K562 (cell line): Measurements from ENCODE around the gene HOXB4. TPM values are rescaled to one million over a fixed set of nuclear protein-coding genes. Genes with fewer than 3 reads are reported as not detected.
A peak's percentile ranks its signal among the peaks of the same experiment; 100 is the strongest.

Experiments used
- ATAC-seq: fragments of 200-7000 bp; cut with Tn5 transposase; 3 replicates; pipeline ENCODE4 v1.9.1; 2020; ENCODE audit warnings: moderate library complexity
- BruUV-seq: library from RNA; stranded (reverse); fragments of 400-500 nt; replicated peaks from 2 replicates; lab custom pipeline; 2021; lab: Mats Ljungman, UMichigan
- CTCF ChIA-PET: fragments of 300-600 bp; formaldehyde crosslinking; extraction: SDS; loops from one replicate; lab custom pipeline; 2021; ENCODE audit warnings: low intra/inter-chr PET ratio; lab: Yijun Ruan, JAX
- POLR2A ChIA-PET: fragments of 300-600, 350-650 bp; sonication (Branson Sonifier 250); formaldehyde crosslinking; extraction: SDS; loops from one replicate; lab custom pipeline; 2021; ENCODE audit warnings: antibody characterized with exemption, inconsistent platforms; lab: Yijun Ruan, JAX
- DNase-seq, 4 experiments: peaks; one replicate each; pipeline versions ENCODE4 v3.0.0 to v3.0.0-alpha.2; 2011 to 2018; ENCODE audit warnings: low spot score in 3 of 4, mixed read lengths in 3 of 4; ENCODE audit errors: extremely low read depth in 1 of 4
- FAIRE-seq: peaks from 2 replicates; lab custom pipeline; 2011; peaks lifted over from hg19 to GRCh38; lab: Jason Lieb, UNC
- H2AFZ ChIP-seq: 2 replicates; pipeline ENCODE4 v1.6.0; 2011; ENCODE audit warnings: low read depth, low read length, control low read depth, inconsistent platforms
- H3K27ac ChIP-seq: fragments of 200-600 bp; 3 replicates; pipeline ENCODE4 v1.8.0; 2011; ENCODE audit warnings: low read depth, mild to moderate bottlenecking, control low read depth, inconsistent platforms, low read length, moderate library complexity, mixed read lengths; ENCODE audit errors: extremely low read depth
- H3K27me3 ChIP-seq, 2 experiments: fragments of 300-600 bp in 1 of 2; 2 replicates in 1 of 2; 3 replicates in 1 of 2; pipeline versions ENCODE4 v1.6.0 to v1.8.0; 2011; ENCODE audit warnings: inconsistent platforms in 2 of 2, low read length in 2 of 2, mild to moderate bottlenecking in 1 of 2, mixed read lengths in 1 of 2, moderate library complexity in 1 of 2; ENCODE audit not compliant: control insufficient read depth in 2 of 2, insufficient read depth in 2 of 2
- H3K36me3 ChIP-seq: fragments of 300-600 bp; 3 replicates; pipeline ENCODE4 v1.8.0; 2011; ENCODE audit warnings: mild to moderate bottlenecking, low read length, inconsistent platforms; ENCODE audit not compliant: control insufficient read depth, insufficient read depth
- H3K4me1 ChIP-seq, 2 experiments: fragments of 200-600 bp in 1 of 2; replicated peaks in 1 of 2; 2 replicates in 1 of 2; 3 replicates in 1 of 2; pipeline versions ENCODE4 v1.5.1 to v1.8.0; 2011; ENCODE audit warnings: inconsistent platforms in 2 of 2, low read length in 2 of 2, mild to moderate bottlenecking in 1 of 2, mixed read lengths in 1 of 2, moderate library complexity in 1 of 2; ENCODE audit not compliant: control insufficient read depth in 2 of 2, insufficient read depth in 2 of 2
- H3K4me2 ChIP-seq: 2 replicates; pipeline ENCODE4 v1.6.1; 2011; ENCODE audit warnings: low read length, control low read depth, inconsistent platforms, mixed read lengths; ENCODE audit not compliant: insufficient read depth
- H3K4me3 ChIP-seq: fragments of 200-600 bp; sonication (generic), shearing (Covaris generic); 2 replicates; pipeline ENCODE4 v1.5.1; 2016; ENCODE audit warnings: control low read depth, inconsistent platforms
- H3K79me2 ChIP-seq: fragments of 200-600 bp; 3 replicates; pipeline ENCODE4 v1.8.0; 2011; ENCODE audit warnings: low read length, inconsistent platforms; ENCODE audit not compliant: control insufficient read depth, insufficient read depth
- H3K9ac ChIP-seq, 2 experiments: 2 replicates each; pipeline versions ENCODE4 v1.6.0 to v1.6.1; 2011; ENCODE audit warnings: low read depth in 2 of 2, low read length in 2 of 2, control low read depth in 1 of 2, inconsistent platforms in 1 of 2, mild to moderate bottlenecking in 1 of 2, mixed read lengths in 1 of 2; ENCODE audit not compliant: insufficient read depth in 1 of 2
- H3K9me1 ChIP-seq: one replicate; pipeline ENCODE4 v1.6.0; 2011; ENCODE audit warnings: inconsistent platforms, mild to moderate bottlenecking, low read length, moderate library complexity; ENCODE audit not compliant: control insufficient read depth, insufficient read depth
- H3K9me3 ChIP-seq: replicated peaks from 2 replicates; pipeline ENCODE4 v1.5.1; 2011; ENCODE audit warnings: low read depth, low read length, inconsistent platforms; ENCODE audit not compliant: control insufficient read depth, insufficient read depth
- H4K20me1 ChIP-seq: replicated peaks from 2 replicates; pipeline ENCODE4 v1.6.1; 2011; ENCODE audit warnings: low read length, inconsistent platforms, mixed read lengths; ENCODE audit not compliant: control insufficient read depth, insufficient read depth
- EWSR1 ChIP-seq: fragments of 450-650 bp; IDR thresholded peaks from 2 replicates; pipeline ENCODE4 v1.6.1; 2018; ENCODE audit warnings: borderline replicate concordance, mild to moderate bottlenecking, low read depth, moderate library complexity; ENCODE audit not compliant: partially characterized antibody
- GTF2E2 ChIP-seq: fragments of 200-800 bp; sonication (Bioruptor generic); IDR thresholded peaks from 2 replicates; pipeline ENCODE4 v1.6.1; 2016; ENCODE audit warnings: missing genetic modification characterization, missing compliant biosample characterization
- HDAC8 ChIP-seq: fragments of 450-650 bp; IDR thresholded peaks from 2 replicates; pipeline ENCODE4 v1.6.1; 2016; ENCODE audit warnings: mild to moderate bottlenecking, missing genetic modification characterization, moderate library complexity, missing compliant biosample characterization
- MAFG ChIP-seq: fragments of 450-650 bp; conservative IDR thresholded peaks from 2 replicates; pipeline ENCODE4 v1.6.1; 2016; ENCODE audit warnings: missing genetic modification characterization, missing compliant biosample characterization
- MEIS2 ChIP-seq: fragments of 450-650 bp; IDR thresholded peaks from 2 replicates; pipeline ENCODE4 v1.6.1; 2014; ENCODE audit warnings: mild to moderate bottlenecking; ENCODE audit not compliant: partially characterized antibody
- MYC ChIP-seq, 2 experiments: fragments of 250-450 bp in 1 of 2; sonication (Bioruptor Pico) in 1 of 2; IDR thresholded peaks; 2 replicates each; pipeline versions ENCODE4 v1.5.1 to v1.6.1; 2012 to 2021; ENCODE audit warnings: low read depth in 2 of 2, borderline replicate concordance in 1 of 2, improper control_type of control experiment in 1 of 2, low read length in 1 of 2, mild to moderate bottlenecking in 1 of 2, moderate library complexity in 1 of 2
- POLR2AphosphoS5 ChIP-seq: IDR thresholded peaks from 2 replicates; pipeline ENCODE4 v1.6.1; 2011; ENCODE audit warnings: mild to moderate bottlenecking, low read depth, low read length, moderate library complexity; ENCODE audit not compliant: control insufficient read depth, insufficient read depth
- PTRF ChIP-seq: fragments of 450-650 bp; IDR thresholded peaks from 2 replicates; pipeline ENCODE4 v1.6.1; 2016; ENCODE audit warnings: mild to moderate bottlenecking, missing genetic modification characterization, missing compliant biosample characterization
- RBM15 ChIP-seq: fragments of 200-400 bp; formaldehyde crosslinking; IDR thresholded peaks from 2 replicates; pipeline ENCODE4 v1.6.1; 2018; ENCODE audit warnings: mild to moderate bottlenecking, low read length, moderate library complexity; ENCODE audit not compliant: insufficient read depth
- RBM25 ChIP-seq: fragments of 200-400 bp; formaldehyde crosslinking; IDR thresholded peaks from 2 replicates; pipeline ENCODE4 v1.6.1; 2018; ENCODE audit warnings: low read length, low read depth, moderate library complexity; ENCODE audit not compliant: severe bottlenecking
- ZNF586 ChIP-seq: fragments of 450-650 bp; formaldehyde crosslinking; conservative IDR thresholded peaks from 2 replicates; pipeline ENCODE4 v1.4.0; 2020; ENCODE audit warnings: mild to moderate bottlenecking, moderate library complexity
- whole genome bisulfite sequencing: fragments of 100-300 bp; shearing (Covaris generic); methylation state at CpG from one replicate; pipeline ENCODE4 v1.1.6; 2016; ENCODE audit warnings: low coverage, mixed read lengths; ENCODE audit not compliant: insufficient coverage; ENCODE audit errors: missing lambda C conversion rate; 5-methylcytosine and 5-hydroxymethylcytosine counted together
- in situ Hi-C: fragments of 300-500 bp; cut with MboI; formaldehyde crosslinking; loops from 4 replicates; pipeline ENCODE4 v1.15.0; 2018; ENCODE audit warnings: inconsistent platforms, mixed read lengths
- intact Hi-C: fragments of 100-400 bp; cut with micrococcal nuclease; formaldehyde crosslinking; loops from 2 replicates; pipeline ENCODE4 v1.14.2; 2022
- polyA plus RNA-seq, 8 experiments: library from polyadenylated mRNA; depleted of rRNA in 4 of 8; stranded (reverse) in 5 of 8; unstranded in 3 of 8; fragments of >200 nt; fragmentation: Nextera tagmentation in 2 of 8; fragmentation: Illumina TruSeq in 1 of 8; extraction: Ambion mirVana in 2 of 8; extraction: Trizol in 1 of 8; gene quantifications; 2 replicates each; pipeline versions ENCODE4 v1.2.1 to v1.2.3, GENCODE V29; 2011 to 2014; ENCODE audit warnings: inconsistent platforms in 1 of 8, missing spikeins in 1 of 8
- total RNA-seq, 7 experiments: library from RNA; depleted of rRNA in 6 of 7; stranded (reverse); fragments of >200 nt in 6 of 7; fragmentation: Illumina TruSeq in 2 of 7; extraction: Trizol in 2 of 7; gene quantifications; 2 replicates each; pipeline versions ENCODE4 v1.2.1 to v1.2.3, GENCODE V29; 2011 to 2021; ENCODE audit warnings: low replicate concordance in 1 of 7
- TF ChIP-seq, protein P1 (sequence below): IDR thresholded peaks from 2 replicates; pipeline ENCODE4 v1.6.1; 2011; ENCODE audit warnings: borderline replicate concordance, low read depth, mild to moderate bottlenecking, moderate library complexity, low read length; ENCODE audit not compliant: insufficient read depth, poor library complexity, severe bottlenecking
- TF ChIP-seq, protein P2 (sequence below), 3 experiments: IDR thresholded peaks in 2 of 3; conservative IDR thresholded peaks in 1 of 3; 2 replicates each; pipeline ENCODE4 v1.5.1; 2011 to 2012; ENCODE audit warnings: low read length in 3 of 3, mild to moderate bottlenecking in 3 of 3, control low read depth in 2 of 3, improper control_type of control experiment in 1 of 3, inconsistent platforms in 1 of 3, low read depth in 1 of 3, mixed read lengths in 1 of 3, moderate library complexity in 1 of 3; ENCODE audit not compliant: insufficient read depth in 2 of 3

Gene HOXB4
- total and polyA plus RNA-seq, 9 of the 15 experiments (the other 6 are each of a cell fraction or from before 2014, with no cell fraction given), result 1.6 to 34.9 (median 14.9) TPM

- peaks cover 71% of the 10 kb centered on the region for H3K79me2 ChIP-seq
- peak overlapping the region; percentile 10; the same call in 1 of the 3 replicates for H3K27ac ChIP-seq
- no TSS peak for BruUV-seq
- H3K9me1 ChIP-seq, result no peaks in the 10 kb centered on the region
- H3K9ac ChIP-seq, result no peak overlapping the region; a peak in 1 of 4 replicates
- no peaks in the 10 kb centered on the region for H3K27me3 ChIP-seq
- H3K9me3 ChIP-seq, result no peaks in the 10 kb centered on the region
- ChIA-PET POLR2A (interaction anchor here (0.6 to 2.5 kb wide), 6 partner anchors 9 to 299 kb away, joined by 3 to 8 read pairs (median 3); no protein-coding TSS in a partner anchor), CTCF (no interaction called here)
- in situ Hi-C loops, result no loop called here
- no peak overlapping the region for H3K4me2 ChIP-seq
- H4K20me1 ChIP-seq, result no peaks in the 10 kb centered on the region
- intact Hi-C loops, result loop anchor here (2.0 kb wide), 1 partner anchor 49 kb away; no protein-coding TSS in a partner anchor
- H2AFZ ChIP-seq, result no peak overlapping the region
- H3K36me3 ChIP-seq, result peaks cover 59% of the 10 kb centered on the region; the same call in 2 of the 3 replicates
- peaks cover 37 to 61% of the 10 kb centered on the region in 2 experiments for H3K4me1 ChIP-seq
- no peak overlapping the region for H3K4me3 ChIP-seq
- WGBS, result 90% methylated on average over 14 of the region's 18 CpGs
- FAIRE-seq (no peak), DNase-seq (peak in 1 of 4 experiments; percentile 32), ATAC-seq (no peak)
- TF ChIP-seq, protein P1, sequence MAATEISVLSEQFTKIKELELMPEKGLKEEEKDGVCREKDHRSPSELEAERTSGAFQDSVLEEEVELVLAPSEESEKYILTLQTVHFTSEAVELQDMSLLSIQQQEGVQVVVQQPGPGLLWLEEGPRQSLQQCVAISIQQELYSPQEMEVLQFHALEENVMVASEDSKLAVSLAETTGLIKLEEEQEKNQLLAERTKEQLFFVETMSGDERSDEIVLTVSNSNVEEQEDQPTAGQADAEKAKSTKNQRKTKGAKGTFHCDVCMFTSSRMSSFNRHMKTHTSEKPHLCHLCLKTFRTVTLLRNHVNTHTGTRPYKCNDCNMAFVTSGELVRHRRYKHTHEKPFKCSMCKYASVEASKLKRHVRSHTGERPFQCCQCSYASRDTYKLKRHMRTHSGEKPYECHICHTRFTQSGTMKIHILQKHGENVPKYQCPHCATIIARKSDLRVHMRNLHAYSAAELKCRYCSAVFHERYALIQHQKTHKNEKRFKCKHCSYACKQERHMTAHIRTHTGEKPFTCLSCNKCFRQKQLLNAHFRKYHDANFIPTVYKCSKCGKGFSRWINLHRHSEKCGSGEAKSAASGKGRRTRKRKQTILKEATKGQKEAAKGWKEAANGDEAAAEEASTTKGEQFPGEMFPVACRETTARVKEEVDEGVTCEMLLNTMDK, result peak; percentile 48
- TF ChIP-seq MEIS2 (no peak), MYC (IDR thresholded peaks at IDR 0.05; ENCODE audit: low read depth, low read length) (no peak), MYC (CRISPR knock-in tag; IDR thresholded peaks at IDR 0.05; ENCODE audit: borderline replicate concordance, low read depth) (no peak), GTF2E2 (no peak), POLR2AphosphoS5 (no peak), RBM25 (no peak), EWSR1 (no peak), HDAC8 (tag) (no peak), RBM15 (no peak), ZNF586 (no peak), PTRF (no peak), MAFG (tag) (no peak)
- TF ChIP-seq, protein P2, sequence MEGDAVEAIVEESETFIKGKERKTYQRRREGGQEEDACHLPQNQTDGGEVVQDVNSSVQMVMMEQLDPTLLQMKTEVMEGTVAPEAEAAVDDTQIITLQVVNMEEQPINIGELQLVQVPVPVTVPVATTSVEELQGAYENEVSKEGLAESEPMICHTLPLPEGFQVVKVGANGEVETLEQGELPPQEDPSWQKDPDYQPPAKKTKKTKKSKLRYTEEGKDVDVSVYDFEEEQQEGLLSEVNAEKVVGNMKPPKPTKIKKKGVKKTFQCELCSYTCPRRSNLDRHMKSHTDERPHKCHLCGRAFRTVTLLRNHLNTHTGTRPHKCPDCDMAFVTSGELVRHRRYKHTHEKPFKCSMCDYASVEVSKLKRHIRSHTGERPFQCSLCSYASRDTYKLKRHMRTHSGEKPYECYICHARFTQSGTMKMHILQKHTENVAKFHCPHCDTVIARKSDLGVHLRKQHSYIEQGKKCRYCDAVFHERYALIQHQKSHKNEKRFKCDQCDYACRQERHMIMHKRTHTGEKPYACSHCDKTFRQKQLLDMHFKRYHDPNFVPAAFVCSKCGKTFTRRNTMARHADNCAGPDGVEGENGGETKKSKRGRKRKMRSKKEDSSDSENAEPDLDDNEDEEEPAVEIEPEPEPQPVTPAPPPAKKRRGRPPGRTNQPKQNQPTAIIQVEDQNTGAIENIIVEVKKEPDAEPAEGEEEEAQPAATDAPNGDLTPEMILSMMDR (IDR thresholded peaks at IDR 0.05 in 2 of 3, conservative IDR thresholded peaks at IDR 0.05 in 1 of 3; ENCODE audit: insufficient read depth in 2 of 3, low read depth in 1 of 3, low read length in 3 of 3), result 0 out of 6 replicates have a peak, but pooled peaks of 1 of the 3 experiments have one; percentile 12
Measured at GRCh38 chr17:48549914-48550501, 28.1 kb downstream of the HOXB4 start.
